ENCODE data around the gene BMP5.

The BMP5 gene

DNA sequence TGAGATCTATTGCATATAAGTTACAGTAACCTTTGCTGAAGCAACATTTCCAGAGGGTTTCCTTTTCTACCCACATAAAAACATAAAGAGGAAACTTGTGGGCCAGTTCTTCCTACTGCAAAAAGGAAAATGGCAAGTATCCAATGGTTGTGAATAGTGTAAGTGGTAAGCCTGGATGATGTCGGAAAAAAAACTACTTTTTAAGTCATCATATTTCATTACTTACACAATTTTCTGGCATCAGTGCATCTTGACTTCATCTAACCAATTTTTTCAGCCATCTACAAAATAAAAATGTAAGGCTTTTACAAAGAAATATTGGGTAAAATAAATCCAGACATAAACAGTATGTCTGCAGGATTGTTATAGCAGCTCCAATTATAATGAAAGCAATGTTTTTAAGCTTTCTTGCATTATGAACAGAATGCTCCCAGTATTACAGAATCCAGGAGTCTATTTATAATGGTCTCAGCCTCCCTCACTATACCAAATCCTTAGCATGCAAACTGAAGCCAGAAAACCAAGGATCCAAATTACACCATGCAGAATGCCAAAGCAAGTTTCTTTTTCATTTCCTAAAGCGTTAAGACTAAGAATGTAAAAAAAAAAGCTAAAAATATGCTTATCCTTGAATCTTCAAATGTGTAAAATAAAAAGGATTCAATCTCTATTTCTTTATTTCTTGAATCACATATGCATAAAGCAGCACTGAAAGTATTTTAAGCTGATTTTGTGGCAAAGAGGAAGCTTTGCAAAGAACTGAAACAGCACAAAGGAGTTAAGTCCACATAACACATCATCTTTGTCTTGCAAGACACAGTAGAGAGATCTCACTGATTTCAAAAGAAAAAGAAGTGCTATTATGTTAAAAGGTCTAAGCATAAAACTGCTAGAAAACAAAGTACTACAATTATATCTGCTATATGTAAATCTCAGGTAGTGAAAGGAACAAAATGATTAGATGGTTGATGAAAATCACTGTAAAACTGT, 169.6 kb downstream of the BMP5 start:
- no peak for FAIRE-seq

DNA sequence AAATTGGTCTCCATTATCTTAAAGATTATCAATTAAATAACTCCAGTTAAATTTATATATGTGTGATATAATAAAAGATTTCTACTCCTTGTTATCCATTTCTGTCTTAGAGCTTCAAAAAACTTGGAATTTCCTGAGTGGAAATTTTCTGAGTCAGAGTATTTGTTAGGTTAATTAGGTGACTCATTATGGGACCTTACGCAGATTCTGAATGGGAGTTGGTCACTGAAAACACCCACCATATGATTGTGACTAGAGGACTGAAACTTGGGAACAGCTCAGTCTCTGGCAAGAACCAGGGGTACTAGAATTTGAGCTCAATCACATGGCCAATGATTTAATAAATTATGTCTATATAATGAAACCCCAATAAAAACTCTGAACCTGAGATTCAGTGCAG, 171.0 kb downstream of the BMP5 start:
- no peak for FAIRE-seq
